ENCODE data around the gene PAIP1. TPM values are rescaled to one million over a fixed set of nuclear protein-coding genes. Genes with fewer than 3 reads are reported as not detected.

Gene PAIP1
- total RNA-seq, 4 donors from 2014 or later, result 55.5 to 73.5 (median 65.2) TPM

GRCh38 chr5:43589310-43589709 lies 32.4 kb upstream of the PAIP1 start:
- no peak for TF ChIP-seq POLR2A (IDR thresholded peaks at IDR 0.05)
- no peak for TF ChIP-seq CTCF (IDR thresholded peaks at IDR 0.05)
- no peak for TF ChIP-seq EP300 (IDR thresholded peaks at IDR 0.05)
- DNase-seq (ENCODE audit: low spot score in 2 of 2), result no peak
- Histone ChIP-seq H3K36me3 (peaks cover 0 to 5% (median 0%) of the 10 kb centered on the region in 3 donors), H3K4me1 (no peaks in the 10 kb centered on the region), H3K27ac (no peak overlapping the region), H3K27me3 (no peaks in the 10 kb centered on the region), H3K4me3 (no peak overlapping the region), H3K9me3 (no peaks in the 10 kb centered on the region)
- 91 to 100% methylated on average over 1 of the region's 1 CpG for WGBS, 2 donors

- H3K36me3 ChIP-seq, result peaks cover 0 to 5% (median 0%) of the 10 kb centered on the region in 3 donors
- no peak for DNase-seq (ENCODE audit: low spot score in 2 of 2)
- no peak for TF ChIP-seq CTCF (IDR thresholded peaks at IDR 0.05)
- no peak for TF ChIP-seq POLR2A (IDR thresholded peaks at IDR 0.05)
- TF ChIP-seq EP300 (IDR thresholded peaks at IDR 0.05), result no peak
- no peaks in the 10 kb centered on the region for H3K9me3 ChIP-seq
- no peaks in the 10 kb centered on the region for H3K27me3 ChIP-seq
- no peaks in the 10 kb centered on the region for H3K4me1 ChIP-seq
- 39 to 43% methylated on average over 1 of the region's 1 CpG for WGBS, 2 donors
- no peak overlapping the region for H3K4me3 ChIP-seq
- no peak overlapping the region for H3K27ac ChIP-seq
Observed at GRCh38 chr5:43588842-43589241, 32.0 kb upstream of the PAIP1 start.

GRCh38 chr5:43584166-43584699 lies 27.4 kb upstream of the PAIP1 start:
- Histone ChIP-seq H3K27ac (no peak overlapping the region), H3K4me3 (no peak overlapping the region), H3K27me3 (no peaks in the 10 kb centered on the region), H3K4me1 (no peaks in the 10 kb centered on the region), H3K36me3 (peaks cover 0 to 13% (median 0%) of the 10 kb centered on the region in 3 donors), H3K9me3 (no peaks in the 10 kb centered on the region)
- 90 to 95% methylated on average over 1 of the region's 1 CpG for WGBS, 2 donors
- TF ChIP-seq CTCF (IDR thresholded peaks at IDR 0.05) (no peak), POLR2A (IDR thresholded peaks at IDR 0.05) (no peak), EP300 (IDR thresholded peaks at IDR 0.05) (no peak)
- no peak for DNase-seq (ENCODE audit: low spot score in 2 of 2)

- no peak for TF ChIP-seq CTCF (IDR thresholded peaks at IDR 0.05)
- no peak for TF ChIP-seq POLR2A (IDR thresholded peaks at IDR 0.05)
- TF ChIP-seq EP300 (IDR thresholded peaks at IDR 0.05), result no peak
- no peaks in the 10 kb centered on the region for H3K4me1 ChIP-seq
Observed at GRCh38 chr5:43583724-43584123, 26.8 kb upstream of the PAIP1 start.

GRCh38 chr5:43582082-43583005 lies 25.5 kb upstream of the PAIP1 start:
- H3K27ac ChIP-seq, result no peak overlapping the region
- no peaks in the 10 kb centered on the region for H3K9me3 ChIP-seq
- no peaks in the 10 kb centered on the region for H3K4me1 ChIP-seq
- peaks cover 0 to 13% (median 0%) of the 10 kb centered on the region in 3 donors for H3K36me3 ChIP-seq
- TF ChIP-seq POLR2A (IDR thresholded peaks at IDR 0.05), result no peak
- no peak for TF ChIP-seq CTCF (IDR thresholded peaks at IDR 0.05)
- no peak for TF ChIP-seq EP300 (IDR thresholded peaks at IDR 0.05)
- no peaks in the 10 kb centered on the region for H3K27me3 ChIP-seq
- 79 to 82% methylated on average over 4 of the region's 4 CpGs for WGBS, 2 donors
- no peak overlapping the region for H3K4me3 ChIP-seq
- no peak for DNase-seq (ENCODE audit: low spot score in 2 of 2)

More at GRCh38 chr5:43583724-43584123, 26.8 kb upstream of the PAIP1 start:
- H3K4me3 ChIP-seq, result no peak overlapping the region
- H3K36me3 ChIP-seq, result peaks cover 0 to 13% (median 0%) of the 10 kb centered on the region in 3 donors
- no peaks in the 10 kb centered on the region for H3K9me3 ChIP-seq
- no peaks in the 10 kb centered on the region for H3K27me3 ChIP-seq
- DNase-seq (ENCODE audit: low spot score in 2 of 2), result no peak
- no peak overlapping the region for H3K27ac ChIP-seq

Measured in tibial nerve (tissue), 4 donors.